Measurements from ENCODE around the gene RASA3. TPM values are rescaled to one million over a fixed set of nuclear protein-coding genes. Genes with fewer than 3 reads are reported as not detected.
A peak's percentile ranks its signal among the peaks of the same experiment; 100 is the strongest.

Gene RASA3
- total RNA-seq, 1 donor from 2014 or later = 11.2 TPM

DNA sequence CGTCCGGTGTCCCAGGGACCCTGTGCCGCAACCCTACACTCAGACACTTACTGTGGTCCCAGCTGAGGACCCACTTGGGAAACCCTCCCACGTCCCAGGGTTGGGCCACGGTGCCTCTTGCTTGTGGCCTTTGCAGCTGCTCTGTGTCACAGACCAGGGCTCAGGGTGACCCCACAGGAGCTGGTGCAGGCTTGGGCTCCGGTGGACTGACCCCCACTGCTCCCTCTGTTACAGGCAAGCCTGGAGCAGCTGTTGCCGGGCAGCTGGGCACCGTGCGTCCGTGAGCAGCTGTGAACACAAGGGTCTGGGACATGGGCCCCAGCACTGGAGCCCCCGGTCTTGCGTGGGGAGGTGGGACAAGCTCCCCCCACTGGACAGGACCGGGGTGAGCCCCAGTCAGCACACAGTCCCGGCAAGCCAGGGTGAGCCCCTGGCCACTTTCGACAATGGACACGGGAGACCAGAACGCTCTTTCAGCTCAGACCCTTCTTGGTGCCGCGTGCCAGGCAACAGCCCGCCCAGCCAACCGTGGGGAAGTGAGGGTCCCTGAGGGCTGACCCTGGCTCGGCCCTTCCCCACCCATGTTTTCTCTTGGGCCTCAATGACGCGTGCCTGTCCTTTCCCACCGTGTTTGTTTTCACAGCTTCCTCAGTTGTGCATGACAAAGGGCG lies 92.8 kb downstream of the RASA3 start:
- DNase-seq (no peak), ATAC-seq (ENCODE audit: poor library complexity) (no peak)
- intact Hi-C loops (cut with DNase I) = no loop called here

DNA sequence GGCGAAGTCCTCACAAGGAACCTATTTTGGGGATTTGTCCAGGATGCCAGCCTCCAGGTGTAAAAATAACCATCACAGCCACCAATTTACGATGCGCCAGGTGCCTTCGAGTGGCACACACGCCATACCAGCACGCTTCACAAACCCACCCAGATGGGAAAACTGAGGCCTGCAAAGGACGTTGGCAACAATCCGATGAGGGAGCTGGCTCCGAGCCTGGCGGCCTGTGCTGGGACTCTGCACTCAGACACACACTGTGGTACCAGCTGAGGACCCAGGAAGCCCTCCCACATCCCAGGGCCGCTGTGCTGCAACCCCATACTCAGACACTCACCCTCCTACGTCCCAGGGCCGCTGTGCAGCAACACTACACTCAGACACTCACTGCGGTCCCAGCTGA lies 93.5 kb downstream of the RASA3 start:
- ATAC-seq (ENCODE audit: poor library complexity) = no peak
- no peak for DNase-seq
- intact Hi-C loops (cut with DNase I) = no loop called here

DNA sequence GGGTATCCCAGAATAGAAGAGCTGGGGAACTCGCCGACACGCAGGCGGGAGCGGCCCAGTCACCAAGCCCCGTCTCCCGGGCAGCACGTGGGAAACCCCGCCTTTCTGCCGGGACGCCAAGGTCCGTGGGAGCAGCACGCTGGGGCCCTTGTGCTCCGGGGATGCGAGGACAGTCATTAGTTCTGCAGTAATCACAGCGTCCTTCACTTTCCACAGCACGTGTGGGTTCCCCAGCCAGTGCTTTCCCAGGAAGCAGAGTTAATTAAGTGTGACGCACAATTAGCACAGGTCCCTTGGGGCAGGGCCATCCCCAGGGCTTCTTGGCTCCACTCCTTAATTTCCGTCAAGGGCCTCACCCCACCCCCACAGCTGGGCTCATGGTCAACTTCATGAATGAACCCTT lies 94.2 kb downstream of the RASA3 start:
- DNase-seq (peak; percentile 62), ATAC-seq (ENCODE audit: poor library complexity) (peak; percentile 47)
- intact Hi-C loops (cut with DNase I) = no loop called here

DNA sequence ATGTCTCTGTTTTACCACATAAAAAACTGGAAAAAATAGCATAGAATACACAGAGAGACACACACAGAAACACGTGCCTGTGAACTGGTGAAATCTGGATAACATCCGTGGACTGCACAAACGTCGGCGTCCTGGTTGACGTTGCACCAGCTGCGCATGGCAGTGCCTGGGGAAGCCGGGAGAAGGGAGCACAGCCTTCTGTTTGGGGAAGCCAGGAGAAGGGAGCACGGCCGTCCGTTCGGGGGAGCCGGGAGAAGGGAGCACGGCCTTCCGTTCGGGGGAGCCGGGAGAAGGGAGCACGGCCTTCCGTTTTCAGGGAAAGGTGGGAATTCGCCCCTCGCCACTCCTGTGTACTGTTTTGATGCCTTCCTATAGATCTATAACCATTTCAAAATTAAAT lies 94.7 kb downstream of the RASA3 start:
- intact Hi-C loops (cut with DNase I) = no loop called here
- ATAC-seq (ENCODE audit: poor library complexity) (no peak), DNase-seq (peak; percentile 28)

DNA sequence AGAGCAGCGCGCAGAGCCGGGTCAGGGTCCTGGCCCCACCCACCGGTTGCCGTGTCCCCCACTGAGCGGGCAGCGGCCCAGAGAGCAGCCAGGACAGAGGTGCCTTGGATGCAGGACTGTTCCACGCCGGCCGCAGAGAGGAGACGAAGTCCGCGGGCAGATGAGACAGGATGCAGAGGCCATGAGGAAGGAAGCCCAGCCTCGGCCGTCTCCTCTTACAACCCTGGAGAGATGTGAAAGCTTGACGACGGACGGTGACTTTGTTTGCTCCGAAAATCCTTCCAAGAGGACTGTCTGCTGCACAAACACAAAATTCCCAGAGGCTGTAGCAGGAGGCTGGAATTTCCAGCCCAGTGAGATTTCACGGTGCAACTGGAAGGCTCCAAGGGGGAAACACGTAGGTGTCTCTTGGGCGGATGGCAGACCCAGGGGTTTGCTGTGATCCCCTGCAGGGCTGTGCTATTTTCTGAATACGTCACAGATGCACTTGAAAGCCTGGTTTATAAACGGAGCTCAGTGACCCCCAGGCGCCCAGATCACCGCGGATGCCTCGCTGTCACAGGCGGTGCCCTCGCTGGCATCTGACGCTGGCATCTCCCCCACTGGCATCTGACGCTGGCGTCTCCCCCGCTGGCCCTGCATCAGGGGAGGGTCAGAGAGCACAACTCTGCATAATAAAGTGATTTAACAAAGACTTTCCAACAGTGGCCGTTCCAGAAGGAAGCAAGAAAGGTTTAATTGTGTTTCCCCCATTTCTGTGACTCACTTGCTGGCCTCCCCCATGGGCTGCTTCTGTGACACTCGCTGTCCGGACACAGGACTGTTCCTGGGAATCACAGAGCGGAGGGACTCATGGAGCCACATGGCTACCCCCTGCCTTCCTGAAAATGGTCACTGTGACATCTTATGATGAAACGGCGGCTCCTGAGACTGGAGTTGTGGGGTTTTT lies 96.6 kb downstream of the RASA3 start:
- peak; percentile 72 for DNase-seq
- intact Hi-C loops (cut with DNase I) = no loop called here
- peak; percentile 49 for ATAC-seq (ENCODE audit: poor library complexity)

DNA sequence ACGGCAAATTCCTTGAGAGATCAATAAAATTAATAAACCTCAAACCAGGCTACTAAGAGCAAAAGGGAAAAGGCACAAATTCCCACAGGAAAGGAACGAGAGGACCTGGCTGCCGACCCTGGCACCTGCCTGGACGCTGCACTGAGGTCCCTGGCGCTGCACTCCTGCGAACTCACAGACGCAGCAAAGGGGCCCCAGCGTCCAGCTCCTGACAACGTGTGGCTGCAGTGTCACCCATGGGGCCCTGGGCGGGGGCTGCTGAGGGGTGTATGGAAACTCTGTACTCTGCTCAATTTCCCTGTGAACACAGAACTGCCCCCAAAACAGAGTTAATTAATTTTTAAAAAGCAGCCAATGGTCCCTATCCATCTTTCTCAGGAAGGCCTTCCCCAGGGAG lies 97.2 kb downstream of the RASA3 start:
- DNase-seq (no peak), ATAC-seq (ENCODE audit: poor library complexity) (no peak)
- intact Hi-C loops (cut with DNase I) = no loop called here

DNA sequence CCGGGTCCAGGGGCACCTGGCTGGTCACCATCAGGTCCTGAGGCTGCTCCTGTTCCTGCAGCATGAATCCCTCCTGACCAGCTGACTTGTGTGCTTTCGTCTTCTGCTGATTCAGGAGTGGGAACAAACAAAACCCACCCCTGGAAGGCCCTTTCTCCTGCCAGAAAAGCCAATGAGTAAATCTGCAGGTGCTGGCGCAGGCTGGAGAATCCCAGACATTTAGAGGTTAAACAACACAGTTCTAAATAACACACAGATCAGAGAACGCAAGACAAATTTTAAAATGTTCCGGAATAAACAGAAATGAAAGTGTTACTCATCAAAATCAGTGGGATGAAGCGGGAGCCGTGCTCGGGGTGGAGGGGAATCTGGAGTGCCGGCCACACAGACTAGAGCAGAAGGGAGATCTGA lies 97.9 kb downstream of the RASA3 start:
- DNase-seq (no peak), ATAC-seq (ENCODE audit: poor library complexity) (no peak)
- intact Hi-C loops (cut with DNase I) = no loop called here

DNA sequence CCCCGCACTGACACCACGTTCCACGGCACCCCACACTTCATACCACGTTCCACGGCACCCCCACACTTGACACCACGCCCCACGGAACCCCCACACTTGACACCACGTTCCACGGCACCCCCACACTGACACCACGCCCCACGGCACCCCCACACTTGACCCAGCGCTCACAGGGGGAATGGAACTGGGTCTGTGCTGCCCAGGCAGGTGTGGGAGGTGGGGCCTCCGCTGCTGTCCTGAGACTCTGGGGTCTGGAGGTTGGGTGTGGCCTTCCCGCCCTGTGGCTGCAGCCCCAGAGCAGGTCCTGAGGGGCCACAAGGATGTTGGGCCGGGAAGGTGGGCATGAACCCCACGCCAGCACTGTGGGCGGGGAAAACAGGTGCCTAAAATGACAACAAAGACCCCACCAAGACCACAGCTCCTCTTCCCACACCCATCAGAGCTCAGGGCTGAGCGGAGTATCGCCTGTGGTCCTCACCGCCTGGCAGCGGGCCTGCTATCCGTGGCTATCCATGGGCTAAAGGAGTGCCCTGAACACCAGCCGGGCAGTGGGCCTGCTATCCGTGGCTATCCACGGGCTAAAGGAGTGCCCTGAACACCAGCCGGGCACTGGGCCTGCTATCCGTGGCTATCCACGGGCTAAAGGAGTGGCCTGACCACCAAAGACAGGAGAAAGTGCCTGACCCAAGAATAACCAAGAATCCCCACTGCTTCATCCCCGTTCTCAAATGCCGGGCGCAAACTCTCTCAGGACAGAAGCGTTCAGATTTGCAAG lies 98.7 kb downstream of the RASA3 start:
- no peak for DNase-seq
- intact Hi-C loops (cut with DNase I) = no loop called here
- no peak for ATAC-seq (ENCODE audit: poor library complexity)

DNA sequence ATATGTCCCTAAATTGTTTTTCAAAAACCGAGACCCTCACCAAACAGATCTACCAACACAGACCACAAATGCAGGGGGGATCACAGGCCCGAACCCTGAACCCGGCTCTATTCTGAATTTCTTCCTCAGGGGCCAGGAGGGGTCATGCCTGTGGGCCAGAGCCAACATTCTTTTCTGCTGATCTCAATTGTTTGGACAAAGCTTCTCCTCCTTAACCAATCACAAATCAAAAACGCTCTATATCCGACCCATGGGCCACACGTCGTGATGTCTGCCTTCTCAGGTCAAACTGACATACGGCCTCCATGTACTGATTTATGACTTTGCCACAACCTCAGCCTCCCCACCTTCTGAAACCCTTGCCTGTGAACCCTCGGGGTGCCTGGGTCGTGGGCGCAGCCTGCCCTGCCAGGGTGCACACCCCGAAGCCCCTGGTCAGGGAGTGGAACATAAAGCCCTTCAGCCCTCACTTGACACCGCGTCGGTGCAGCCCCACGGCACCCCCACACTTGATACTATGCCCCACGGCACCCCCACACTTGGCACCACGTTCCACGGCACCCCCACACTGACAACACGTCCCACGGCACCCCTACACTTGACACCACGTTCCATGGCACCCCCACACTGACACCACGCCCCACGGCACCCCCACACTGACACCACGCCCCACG lies 100.2 kb downstream of the RASA3 start:
- no peak for ATAC-seq (ENCODE audit: poor library complexity)
- DNase-seq = no peak
- intact Hi-C loops (cut with DNase I) = no loop called here

DNA sequence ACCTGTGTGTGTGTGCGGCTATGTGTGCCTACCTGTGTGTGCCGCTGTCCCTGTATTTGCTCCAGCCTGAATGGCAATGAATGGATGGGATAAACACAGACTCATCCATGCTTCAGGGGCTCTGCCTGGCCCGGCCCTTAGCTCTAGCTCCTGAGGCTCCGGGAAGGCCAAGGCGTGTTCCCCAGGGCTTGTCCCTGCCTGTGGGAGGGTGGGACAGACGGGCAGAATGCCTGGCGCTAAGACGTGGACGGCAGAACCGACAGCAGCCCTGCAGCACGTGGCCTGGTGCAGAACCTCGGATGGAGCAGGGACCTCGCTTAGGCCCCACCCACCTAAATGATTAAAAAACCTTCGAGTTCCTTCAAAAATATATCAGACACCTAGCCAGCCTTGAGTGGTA lies 100.8 kb downstream of the RASA3 start:
- DNase-seq (no peak), ATAC-seq (ENCODE audit: poor library complexity) (no peak)

DNA sequence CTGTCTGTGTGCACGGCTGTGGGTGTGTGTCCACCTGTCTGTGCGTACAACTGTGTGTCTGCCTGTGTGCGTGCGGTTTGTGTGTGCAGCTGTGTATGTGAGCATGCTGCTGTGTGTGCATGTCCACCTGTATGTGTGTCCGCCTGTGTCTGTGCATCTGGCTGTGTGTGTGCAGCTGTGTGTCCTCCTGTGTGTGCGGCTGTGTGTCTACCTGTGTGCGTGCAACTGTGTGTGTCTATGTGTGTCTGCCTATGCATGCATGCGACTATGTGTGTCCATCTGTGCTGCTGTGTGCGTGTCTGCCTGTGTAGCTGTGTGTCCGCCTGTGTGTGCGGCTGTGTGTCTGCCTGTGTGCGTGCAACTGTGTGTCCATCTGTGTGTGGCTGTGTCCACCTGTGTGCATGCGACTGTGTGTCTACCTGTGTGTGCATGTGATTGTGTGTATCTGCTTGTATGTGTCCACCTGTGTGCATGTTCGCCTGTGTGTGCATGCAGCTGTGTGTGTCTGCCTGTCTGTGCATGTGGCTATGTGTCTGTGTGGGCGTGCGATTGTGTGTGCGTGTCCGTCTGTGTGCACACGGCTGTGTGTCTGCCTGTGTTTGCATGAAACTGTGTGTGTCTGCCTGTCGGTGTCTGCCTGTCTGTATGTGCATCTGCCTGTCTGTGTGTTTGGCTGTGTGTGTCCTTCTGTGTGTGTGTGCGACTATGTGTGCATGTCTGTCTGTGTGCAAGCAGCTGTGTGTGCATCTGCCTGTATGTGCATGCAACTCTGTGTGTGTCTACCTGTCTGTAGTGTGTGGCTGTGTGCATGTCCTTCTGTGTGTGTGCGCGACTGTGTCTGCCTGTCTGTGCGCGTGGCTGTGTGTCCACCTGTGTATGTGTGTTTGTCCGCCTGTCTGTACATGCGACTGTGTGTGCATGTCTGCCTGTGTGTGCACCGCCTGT lies 101.5 kb downstream of the RASA3 start:
- intact Hi-C loops (cut with DNase I) = no loop called here
- peak; percentile 33 for DNase-seq
- ATAC-seq (ENCODE audit: poor library complexity) = no peak

More for the DNA sequence above, 100.8 kb downstream of the RASA3 start:
- intact Hi-C loops (cut with DNase I) = no loop called here

DNA sequence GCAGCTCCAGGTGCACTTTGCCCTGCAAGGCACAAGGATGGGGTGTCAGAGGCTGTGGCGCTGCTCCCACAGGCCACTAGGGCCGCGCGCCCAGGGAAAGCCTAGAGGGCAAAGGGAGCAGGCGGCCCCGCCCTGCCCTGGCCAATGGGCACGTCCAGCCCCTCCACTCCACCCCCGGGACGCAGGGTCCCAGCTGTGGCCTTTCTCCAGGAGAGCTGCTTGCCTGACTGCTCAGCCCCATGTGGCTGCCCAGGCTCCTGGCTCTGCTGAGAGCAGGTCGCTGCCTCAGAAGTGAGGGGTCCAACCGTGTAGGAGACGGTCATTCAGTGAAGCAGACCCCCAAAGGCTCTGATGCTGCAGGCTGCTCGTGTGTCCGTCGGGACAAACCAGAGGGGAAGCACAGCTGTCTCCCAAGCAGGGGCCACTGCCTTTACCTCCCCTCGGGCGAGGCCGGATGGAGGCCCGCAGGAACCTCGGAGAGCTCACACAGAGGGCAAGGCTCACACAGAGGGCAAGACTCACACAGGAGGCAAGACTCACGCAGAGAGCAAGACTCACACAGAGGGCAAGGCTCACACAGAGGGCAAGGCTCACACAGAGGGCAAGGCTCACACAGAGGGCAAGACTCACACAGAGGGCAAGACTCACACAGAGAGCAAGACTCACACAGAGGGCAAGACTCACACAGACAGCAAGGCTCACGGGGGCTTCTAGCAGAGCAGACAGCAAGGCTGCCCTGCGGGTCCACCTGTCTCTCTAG lies 102.4 kb downstream of the RASA3 start:
- peak; percentile 40 for DNase-seq
- intact Hi-C loops (cut with DNase I) = no loop called here
- ATAC-seq (ENCODE audit: poor library complexity) = no peak

DNA sequence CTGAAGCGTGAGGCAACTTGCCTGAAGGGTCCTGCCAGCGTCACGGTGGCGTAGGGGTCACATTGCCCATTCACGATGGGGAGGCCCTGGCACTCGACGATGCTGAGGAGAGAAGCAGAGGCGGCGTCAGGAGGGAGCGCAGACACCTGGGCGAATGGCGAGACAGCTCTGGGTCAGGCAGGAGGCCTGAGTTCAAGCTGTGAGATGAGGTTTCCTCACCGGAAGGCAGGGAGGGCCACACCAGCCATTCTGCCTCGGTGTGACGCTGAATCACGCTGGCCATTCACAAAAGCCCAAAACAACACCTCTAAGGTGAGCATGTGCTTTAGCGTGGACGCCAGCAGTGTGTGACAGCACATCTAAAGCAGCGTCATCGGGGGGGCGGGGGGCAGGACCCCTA lies 104.6 kb downstream of the RASA3 start:
- DNase-seq (peak; percentile 37), ATAC-seq (ENCODE audit: poor library complexity) (no peak)
- intact Hi-C loops (cut with DNase I) = no loop called here

DNA sequence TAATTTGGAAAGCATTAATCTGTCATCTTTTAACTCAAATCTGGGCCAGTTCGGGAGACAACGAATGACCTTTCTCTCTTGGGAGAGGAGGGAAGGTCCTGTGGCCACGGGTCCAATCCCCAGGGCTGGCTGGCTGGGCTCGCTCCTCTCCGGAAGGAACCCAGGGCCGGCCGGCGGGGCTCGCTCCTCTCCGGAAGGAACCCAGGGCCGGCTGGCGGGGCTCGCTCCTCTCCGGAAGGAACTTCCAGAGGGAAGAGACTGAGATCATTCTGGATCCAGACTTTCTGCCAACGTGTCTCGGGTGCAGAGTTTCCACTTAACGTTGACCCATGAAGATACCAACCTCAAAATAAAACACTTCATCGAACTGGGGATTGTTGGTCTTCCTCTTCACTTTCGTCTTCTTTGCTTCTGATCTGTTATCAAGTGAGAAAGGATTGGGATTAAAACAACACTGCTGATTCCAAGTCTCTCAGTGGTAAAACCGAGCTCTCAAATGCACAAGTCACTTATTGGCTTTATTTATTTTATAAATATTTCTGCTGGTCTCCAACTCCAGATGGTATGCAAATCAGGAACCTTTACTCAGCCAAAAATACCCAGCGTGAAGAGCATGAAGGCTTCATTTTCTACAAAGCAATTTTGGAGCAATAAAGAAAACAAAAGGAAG lies 105.2 kb downstream of the RASA3 start:
- intact Hi-C loops (cut with DNase I) = no loop called here
- peak; percentile 75 for DNase-seq
- peak; percentile 78 for ATAC-seq (ENCODE audit: poor library complexity)

DNA sequence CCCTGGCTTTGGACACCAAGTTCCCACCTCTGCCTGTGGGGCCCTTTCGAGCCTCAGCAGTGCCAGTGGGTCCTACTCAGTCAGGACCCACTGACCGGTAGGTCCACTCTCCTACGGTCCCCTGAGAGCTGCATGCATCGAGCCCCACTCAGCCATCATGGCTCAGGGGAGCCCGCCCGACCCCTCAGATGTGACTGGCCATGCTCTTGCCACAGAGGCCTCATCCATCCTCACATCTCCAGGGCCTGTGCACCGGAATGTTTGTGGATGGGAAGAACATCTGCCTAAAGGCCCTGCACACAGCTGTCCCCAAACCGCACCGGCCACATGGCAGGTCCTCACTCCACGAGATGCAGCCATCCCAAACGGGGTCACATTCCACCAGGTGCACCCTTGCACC lies 105.9 kb downstream of the RASA3 start:
- intact Hi-C loops (cut with DNase I) = no loop called here
- DNase-seq (peak; percentile 33), ATAC-seq (ENCODE audit: poor library complexity) (no peak)

DNA sequence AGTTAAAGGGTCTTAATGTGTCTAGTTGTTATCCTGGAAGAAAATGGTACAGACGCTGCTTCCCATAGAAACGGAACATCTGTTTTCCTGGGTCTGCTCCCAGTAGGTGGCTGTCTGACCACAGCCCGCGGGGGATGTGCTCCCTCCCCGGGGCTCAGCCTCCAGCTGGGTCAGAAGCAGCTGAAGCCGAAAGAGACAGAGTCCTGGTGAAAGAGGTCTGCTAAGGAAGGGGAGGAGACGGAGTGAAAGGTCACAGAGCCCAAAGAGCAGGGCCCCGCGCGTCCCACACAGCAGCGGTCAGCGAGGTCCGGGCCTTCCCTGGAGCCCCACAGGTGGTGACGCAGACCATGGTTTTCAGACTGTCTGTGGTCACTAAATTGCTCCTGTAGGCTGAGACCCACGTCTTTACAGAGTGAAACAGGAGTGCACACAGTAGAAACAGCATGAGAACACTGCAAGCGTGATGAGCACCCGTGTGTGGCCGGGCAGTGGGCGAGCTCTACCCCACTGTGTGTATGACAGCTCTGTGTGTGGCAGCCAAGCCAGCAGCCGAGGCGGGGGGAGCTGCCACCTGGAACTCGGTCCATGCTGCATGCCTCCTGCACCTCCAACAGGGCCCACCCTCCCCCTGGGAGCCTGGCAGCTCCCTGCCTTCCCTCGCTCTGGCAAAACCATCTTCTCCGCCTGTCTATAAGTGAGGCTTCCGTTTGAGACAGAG lies 106.5 kb downstream of the RASA3 start:
- intact Hi-C loops (cut with DNase I) = no loop called here
- ATAC-seq (ENCODE audit: poor library complexity) (peak; percentile 54), DNase-seq (peak; percentile 42)
